Hepatocyte (in vitro differentiated cells): ENCODE measurements around the gene IL31. TPM values are rescaled to one million over a fixed set of nuclear protein-coding genes. Genes with fewer than 3 reads are reported as not detected.
"Not testable (repeated sequence)": the region's sequence is repeated elsewhere in the genome, so short reads cannot be mapped to it uniquely, and the experiment has no call there.

Experiments used
- DNase-seq: peaks from one replicate; pipeline ENCODE4 v3.0.0-alpha.2; 2016; ENCODE audit warnings: low spot score
- H2AFZ ChIP-seq: fragments of 200-600 bp; sonication (generic); 2 replicates; pipeline ENCODE4 v1.6.0; 2016; ENCODE audit warnings: antibody characterized with exemption, mild to moderate bottlenecking
- H3K27ac ChIP-seq: fragments of 200-600 bp; sonication (generic); 2 replicates; pipeline ENCODE4 v1.5.1; 2016; ENCODE audit warnings: mild to moderate bottlenecking
- H3K27me3 ChIP-seq: fragments of 200-600 bp; sonication (generic); 2 replicates; pipeline ENCODE4 v1.6.1; 2016
- H3K36me3 ChIP-seq: fragments of 200-600 bp; sonication (generic); replicated peaks from 2 replicates; pipeline ENCODE4 v1.5.1; 2016; ENCODE audit warnings: low read depth; ENCODE audit not compliant: insufficient read depth
- H3K4me1 ChIP-seq: fragments of 200-600 bp; sonication (generic); 2 replicates; pipeline ENCODE4 v1.5.1; 2016; ENCODE audit warnings: mild to moderate bottlenecking, moderate library complexity; ENCODE audit not compliant: insufficient read depth
- H3K4me2 ChIP-seq: fragments of 200-600 bp; sonication (generic); 2 replicates; pipeline ENCODE4 v1.6.0; 2016
- H3K4me3 ChIP-seq: fragments of 200-600 bp; sonication (generic); 2 replicates; pipeline ENCODE4 v1.5.1; 2016; ENCODE audit warnings: mild to moderate bottlenecking
- H3K79me2 ChIP-seq: fragments of 200-600 bp; sonication (generic); 2 replicates; pipeline ENCODE4 v1.6.0; 2017; ENCODE audit warnings: mild to moderate bottlenecking
- H3K9me2 ChIP-seq: fragments of 200-600 bp; sonication (generic); replicated peaks from 2 replicates; pipeline ENCODE4 v1.6.0; 2017; ENCODE audit warnings: mild to moderate bottlenecking; ENCODE audit not compliant: insufficient read depth
- H3K9me3 ChIP-seq: fragments of 200-600 bp; sonication (generic); 2 replicates; pipeline ENCODE4 v1.5.1; 2016; ENCODE audit warnings: low read depth, mild to moderate bottlenecking
- H4K20me1 ChIP-seq: fragments of 200-600 bp; sonication (generic); 2 replicates; pipeline ENCODE4 v1.6.0; 2016; ENCODE audit warnings: mild to moderate bottlenecking; ENCODE audit not compliant: insufficient read depth, poor library complexity, severe bottlenecking
- EZH2 ChIP-seq: fragments of 200-600 bp; sonication (generic); IDR thresholded peaks from 2 replicates; pipeline ENCODE4 v1.6.1; 2016; ENCODE audit warnings: antibody characterized with exemption, mild to moderate bottlenecking, borderline replicate concordance
- EZH2phosphoT487 ChIP-seq: fragments of 200-600 bp; sonication (generic); IDR thresholded peaks from one replicate; pipeline ENCODE4 v1.6.1; 2018; ENCODE audit warnings: antibody characterized with exemption, mild to moderate bottlenecking, low read depth, moderate library complexity; ENCODE audit not compliant: unreplicated experiment, severe bottlenecking
- WGBS: methylation state at CpG from one replicate; pipeline ENCODE4 v1.1.6; 2016; ENCODE audit warnings: low lambda C conversion rate; ENCODE audit errors: missing lambda C conversion rate; 5-methylcytosine and 5-hydroxymethylcytosine counted together
- polyA plus RNA-seq: library from polyadenylated mRNA; unstranded; fragments of >200 nt; fragmentation: Nextera tagmentation; extraction: Ambion mirVana; gene quantifications from 2 replicates; pipeline ENCODE4 v1.2.1, GENCODE V29; 2016
- total RNA-seq: library from RNA; depleted of rRNA; stranded (reverse); fragments of >200 nt; gene quantifications from 2 replicates; pipeline ENCODE4 v1.2.3, GENCODE V29; 2014
- TF ChIP-seq, protein P1 (sequence below): fragments of 200-600 bp; sonication (generic); IDR thresholded peaks from 2 replicates; pipeline ENCODE4 v1.5.1; 2016; ENCODE audit warnings: antibody characterized with exemption, mild to moderate bottlenecking; ENCODE audit not compliant: poor library complexity

Gene IL31
- total and polyA plus RNA-seq, 2 experiments from 2014 or later, result not detected

DNA sequence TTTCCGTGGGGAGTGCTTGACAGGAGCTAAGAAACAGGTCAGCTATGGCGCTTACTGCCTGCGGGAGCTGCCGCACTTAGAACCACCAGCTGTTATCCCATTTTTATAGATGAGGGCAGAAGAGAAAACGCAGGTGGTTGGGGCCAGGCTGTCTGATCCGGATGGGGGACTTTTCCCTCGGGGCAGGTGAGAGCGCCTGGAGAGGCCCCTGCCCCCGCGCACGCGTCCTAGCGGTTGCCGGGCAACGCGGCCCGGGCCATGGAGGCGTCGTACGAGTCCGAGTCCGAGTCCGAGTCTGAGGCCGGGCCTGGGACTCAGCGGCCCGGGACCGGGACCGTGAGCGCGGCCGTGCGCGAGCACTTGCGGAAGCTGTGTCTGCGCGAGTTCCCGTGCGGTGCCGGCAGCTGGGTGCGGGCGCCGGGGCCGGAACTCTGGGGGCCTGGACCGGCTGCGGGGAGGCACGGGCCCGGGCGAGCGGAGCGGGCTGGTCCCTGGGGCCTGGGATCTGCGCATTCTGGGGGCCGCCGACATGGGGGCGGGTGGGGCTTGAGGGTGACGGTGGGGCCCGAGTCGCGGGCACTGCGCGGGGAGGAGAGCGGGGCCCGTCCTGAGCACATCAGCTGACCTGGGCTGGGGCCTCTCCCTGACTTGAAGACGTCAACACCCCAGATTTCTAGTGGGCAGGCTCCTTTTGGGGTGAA is 9.0 kb upstream of the IL31 start, which contains the start of gene LRRC43:
Gene LRRC43 (plus strand): TSS at position 237 of the 701 bp plus-strand sequence. CDS start 22 bp downstream, at position 259.
- Histone ChIP-seq H3K79me2 (no peaks in the 10 kb centered on the region), H3K27me3 (no peaks in the 10 kb centered on the region), H4K20me1 (no peaks in the 10 kb centered on the region), H3K4me2 (peak within 1 kb of the TSS; percentile 87), H3K27ac (peak within 1 kb of the TSS; percentile 25), H3K36me3 (no peaks in the 10 kb centered on the region), H3K4me1 (peaks cover 3% of the 10 kb centered on the region), H3K4me3 (peak within 1 kb of the TSS; percentile 67), H3K9me3 (no peaks in the 10 kb centered on the region), H3K9me2 (no peaks in the 10 kb centered on the region), H2AFZ (peak within 1 kb of the TSS; percentile 67)
- DNase-seq, result peak; percentile 85
- TF ChIP-seq EZH2phosphoT487 (no peak), EZH2 (no peak)
- TF ChIP-seq, protein P1, sequence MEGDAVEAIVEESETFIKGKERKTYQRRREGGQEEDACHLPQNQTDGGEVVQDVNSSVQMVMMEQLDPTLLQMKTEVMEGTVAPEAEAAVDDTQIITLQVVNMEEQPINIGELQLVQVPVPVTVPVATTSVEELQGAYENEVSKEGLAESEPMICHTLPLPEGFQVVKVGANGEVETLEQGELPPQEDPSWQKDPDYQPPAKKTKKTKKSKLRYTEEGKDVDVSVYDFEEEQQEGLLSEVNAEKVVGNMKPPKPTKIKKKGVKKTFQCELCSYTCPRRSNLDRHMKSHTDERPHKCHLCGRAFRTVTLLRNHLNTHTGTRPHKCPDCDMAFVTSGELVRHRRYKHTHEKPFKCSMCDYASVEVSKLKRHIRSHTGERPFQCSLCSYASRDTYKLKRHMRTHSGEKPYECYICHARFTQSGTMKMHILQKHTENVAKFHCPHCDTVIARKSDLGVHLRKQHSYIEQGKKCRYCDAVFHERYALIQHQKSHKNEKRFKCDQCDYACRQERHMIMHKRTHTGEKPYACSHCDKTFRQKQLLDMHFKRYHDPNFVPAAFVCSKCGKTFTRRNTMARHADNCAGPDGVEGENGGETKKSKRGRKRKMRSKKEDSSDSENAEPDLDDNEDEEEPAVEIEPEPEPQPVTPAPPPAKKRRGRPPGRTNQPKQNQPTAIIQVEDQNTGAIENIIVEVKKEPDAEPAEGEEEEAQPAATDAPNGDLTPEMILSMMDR, result no peak
- 4% methylated on average over 43 of the region's 63 CpGs for WGBS

DNA sequence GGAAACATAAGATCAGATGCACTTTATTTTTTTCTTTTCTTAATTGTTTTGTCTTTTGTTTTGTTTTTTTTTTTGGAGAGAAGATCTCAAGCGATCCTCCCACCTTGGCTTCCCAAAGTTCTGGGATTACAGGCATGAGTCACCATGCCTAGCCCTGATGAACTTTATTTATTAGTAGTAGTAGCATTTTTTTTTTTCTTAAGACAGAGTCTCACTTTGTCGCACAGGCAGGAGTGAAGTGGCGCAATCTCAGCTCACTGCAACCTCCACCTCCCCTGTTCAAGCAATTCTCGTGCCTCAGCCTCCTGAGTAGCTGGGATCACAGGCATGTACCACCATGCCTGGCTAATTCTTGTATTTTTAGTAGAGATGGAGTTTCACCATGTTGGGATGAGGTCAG is 2.5 kb upstream of the IL31 start:
- not testable (repeated sequence) for H3K9me2 ChIP-seq, DNase-seq, H3K27ac ChIP-seq, H3K4me3 ChIP-seq, H3K27me3 ChIP-seq, H3K4me2 ChIP-seq, H3K36me3 ChIP-seq, H3K9me3 ChIP-seq, H3K4me1 ChIP-seq, H4K20me1 ChIP-seq, H2AFZ ChIP-seq, H3K79me2 ChIP-seq
- WGBS, result 97% methylated on average over 4 of the region's 4 CpGs

GRCh38 chr12:122172262-122172939 is 1.6 kb downstream of the IL31 start:
- no peak for DNase-seq
- Histone ChIP-seq H3K4me2 (no peak overlapping the region), H3K79me2 (no peaks in the 10 kb centered on the region), H3K9me2 (no peaks in the 10 kb centered on the region), H3K27ac (no peak overlapping the region), H3K36me3 (no peaks in the 10 kb centered on the region), H3K4me3 (no peak overlapping the region), H3K27me3 (no peaks in the 10 kb centered on the region), H2AFZ (no peak overlapping the region), H3K4me1 (peaks cover 4% of the 10 kb centered on the region), H4K20me1 (no peaks in the 10 kb centered on the region), H3K9me3 (no peaks in the 10 kb centered on the region)
- TF ChIP-seq EZH2, result no peak
- TF ChIP-seq EZH2phosphoT487, result no peak
- TF ChIP-seq, protein P1, result no peak
- WGBS, result 84% methylated on average over 17 of the region's 17 CpGs

- H3K79me2 ChIP-seq, result no peaks in the 10 kb centered on the region
- no peak overlapping the region for H3K27ac ChIP-seq
- H3K4me1 ChIP-seq, result no peaks in the 10 kb centered on the region
- no peak for DNase-seq
- H3K9me3 ChIP-seq, result no peaks in the 10 kb centered on the region
- TF ChIP-seq EZH2 (no peak), EZH2phosphoT487 (no peak)
- TF ChIP-seq, protein P1, result no peak
- H3K4me3 ChIP-seq, result no peak overlapping the region
- no peaks in the 10 kb centered on the region for H3K9me2 ChIP-seq
- WGBS, result 91% methylated on average over 5 of the region's 5 CpGs
- no peak overlapping the region for H3K4me2 ChIP-seq
- H3K27me3 ChIP-seq, result no peaks in the 10 kb centered on the region
- no peaks in the 10 kb centered on the region for H4K20me1 ChIP-seq
- H2AFZ ChIP-seq, result no peak overlapping the region
- H3K36me3 ChIP-seq, result no peaks in the 10 kb centered on the region
Observed at GRCh38 chr12:122171399-122171798, 2.6 kb downstream of the IL31 start.
